ENCODE results near the gene TMEM150A.
A peak's percentile ranks its signal among the peaks of the same experiment; 100 is the strongest.
"Not testable (repeated sequence)": the region's sequence is repeated elsewhere in the genome, so short reads cannot be mapped to it uniquely, and the experiment has no call there.

Gene TMEM150A

GRCh38 chr2:85592299-85592698 is 10.2 kb downstream of the TMEM150A start:
- not testable (repeated sequence) for DNase-seq

- no peak for DNase-seq
Measured at GRCh38 chr2:85591563-85591962, 10.9 kb downstream of the TMEM150A start.

GRCh38 chr2:85590950-85591349 is 11.5 kb downstream of the TMEM150A start:
- DNase-seq, result no peak

GRCh38 chr2:85589982-85590791 is 12.3 kb downstream of the TMEM150A start:
- DNase-seq, result no peak

DNA sequence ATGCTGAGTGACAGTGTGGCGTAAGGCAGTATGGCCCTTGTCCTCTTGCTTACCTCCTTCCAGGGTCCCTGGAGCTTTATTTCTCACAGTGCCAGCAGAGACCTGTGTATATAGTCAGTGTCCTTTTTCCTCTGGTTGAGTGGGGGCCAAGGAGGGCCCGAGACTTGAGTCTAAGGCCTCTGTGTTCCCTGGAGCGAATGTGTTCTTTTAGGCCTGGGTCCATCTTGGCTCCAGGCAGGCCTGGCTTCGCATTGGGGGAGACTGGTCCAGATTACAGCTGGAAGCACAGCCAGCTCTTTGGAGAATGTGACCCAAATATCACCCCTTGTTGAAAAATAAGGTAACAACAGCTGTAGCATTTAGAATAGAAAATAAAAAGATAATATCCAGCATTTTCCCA is 13.3 kb downstream of the TMEM150A start:
- no peak for DNase-seq

DNA sequence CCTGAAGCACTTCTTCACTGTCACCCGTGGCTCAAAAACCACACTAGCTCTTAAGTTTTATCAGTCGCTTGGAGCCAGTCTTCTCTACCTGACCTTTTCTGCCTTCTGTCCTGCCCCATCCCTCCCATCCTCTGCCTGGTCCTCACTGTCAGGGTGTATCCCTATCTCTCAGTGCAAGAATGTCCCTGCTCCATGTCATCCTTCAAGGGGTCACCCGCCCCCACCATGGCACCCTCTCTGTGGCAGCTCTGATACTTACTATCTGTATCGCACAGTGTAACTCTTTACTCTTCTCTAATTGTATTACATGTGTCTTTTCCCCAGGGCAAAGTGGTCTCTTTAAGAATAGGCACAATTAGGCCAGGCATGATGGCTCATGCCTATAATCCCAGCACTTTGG is 13.9 kb downstream of the TMEM150A start:
- DNase-seq, result no peak

GRCh38 chr2:85588236-85588635 is 14.3 kb downstream of the TMEM150A start:
- no peak for DNase-seq

GRCh38 chr2:85585781-85586105 is 16.8 kb downstream of the TMEM150A start:
- DNase-seq, result no peak

DNA sequence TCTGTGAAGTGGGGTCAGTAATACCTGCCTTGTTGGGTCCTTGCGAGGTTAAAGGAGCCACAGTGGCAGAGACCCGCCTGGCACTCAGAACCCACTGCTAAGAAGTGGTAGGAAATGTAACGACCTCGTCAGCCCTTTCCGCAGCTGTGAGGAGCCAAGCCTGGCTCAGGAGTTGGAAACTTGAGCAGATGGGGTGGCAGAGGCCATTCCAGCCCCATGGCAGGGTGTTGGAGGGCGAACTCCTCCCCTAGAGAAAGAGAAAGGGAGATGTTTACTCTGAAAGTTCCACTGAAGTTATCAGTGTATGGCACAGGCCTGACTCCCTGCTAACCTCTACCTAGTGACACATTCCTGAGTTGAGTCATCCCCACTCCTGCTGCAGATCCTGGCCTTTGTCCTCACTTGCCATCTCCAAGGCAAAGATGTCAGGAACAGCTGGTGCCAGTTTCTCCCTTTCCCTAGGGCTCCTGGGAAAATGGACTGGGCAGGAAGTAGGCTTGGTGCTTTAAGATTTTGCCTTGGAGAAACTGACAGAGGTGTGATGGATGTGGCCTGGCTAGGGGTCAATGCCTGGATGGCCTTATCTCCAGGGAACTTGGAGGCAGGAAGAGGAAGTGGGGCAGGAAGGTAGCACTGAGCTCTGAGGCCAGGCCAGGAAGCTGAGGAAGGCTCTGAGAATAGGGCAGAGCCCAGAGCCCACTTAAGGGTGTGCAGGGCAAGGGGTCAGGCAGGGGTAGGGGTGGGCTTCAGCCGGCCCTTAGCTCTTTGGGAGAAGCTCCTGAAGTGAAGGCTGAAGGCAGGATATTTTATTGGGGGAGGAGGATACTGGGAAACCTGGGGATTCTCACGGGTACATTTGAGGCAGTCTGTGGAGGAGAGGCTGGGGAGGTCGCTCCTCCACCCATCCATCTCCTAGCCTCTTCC is 17.4 kb downstream of the TMEM150A start:
- no peak for DNase-seq

DNA sequence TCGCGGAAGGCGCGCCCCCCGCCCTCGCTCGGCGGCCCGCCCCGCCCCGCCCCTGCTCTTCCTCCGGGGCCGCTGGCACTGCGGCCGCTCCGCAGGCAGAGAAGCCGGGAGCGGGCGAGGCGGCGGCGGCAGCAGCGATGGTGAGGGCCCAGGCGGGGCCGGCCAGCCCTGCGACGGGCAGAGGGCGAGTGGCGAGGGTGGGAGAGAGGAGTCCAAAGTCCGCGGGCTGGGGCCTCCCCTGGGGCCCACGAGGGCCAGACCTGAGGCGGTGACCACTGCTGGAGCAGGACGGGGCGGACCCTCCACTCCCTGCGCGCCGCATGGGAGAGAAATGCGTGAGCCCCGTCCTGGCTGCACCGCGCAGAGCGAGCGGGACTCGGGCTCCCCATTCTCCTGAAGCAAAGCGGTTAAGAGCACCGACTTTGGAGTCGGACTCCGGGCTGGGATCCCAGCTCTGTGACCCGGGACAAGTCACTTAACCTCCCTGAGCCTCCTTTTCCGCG is 18.1 kb downstream of the TMEM150A start, which contains the start of gene VAMP5:
Gene VAMP5 (plus strand): TSS at position 78 of the 503 bp plus-strand sequence. CDS start 60 bp downstream, at position 138.
- no peak for DNase-seq

DNA sequence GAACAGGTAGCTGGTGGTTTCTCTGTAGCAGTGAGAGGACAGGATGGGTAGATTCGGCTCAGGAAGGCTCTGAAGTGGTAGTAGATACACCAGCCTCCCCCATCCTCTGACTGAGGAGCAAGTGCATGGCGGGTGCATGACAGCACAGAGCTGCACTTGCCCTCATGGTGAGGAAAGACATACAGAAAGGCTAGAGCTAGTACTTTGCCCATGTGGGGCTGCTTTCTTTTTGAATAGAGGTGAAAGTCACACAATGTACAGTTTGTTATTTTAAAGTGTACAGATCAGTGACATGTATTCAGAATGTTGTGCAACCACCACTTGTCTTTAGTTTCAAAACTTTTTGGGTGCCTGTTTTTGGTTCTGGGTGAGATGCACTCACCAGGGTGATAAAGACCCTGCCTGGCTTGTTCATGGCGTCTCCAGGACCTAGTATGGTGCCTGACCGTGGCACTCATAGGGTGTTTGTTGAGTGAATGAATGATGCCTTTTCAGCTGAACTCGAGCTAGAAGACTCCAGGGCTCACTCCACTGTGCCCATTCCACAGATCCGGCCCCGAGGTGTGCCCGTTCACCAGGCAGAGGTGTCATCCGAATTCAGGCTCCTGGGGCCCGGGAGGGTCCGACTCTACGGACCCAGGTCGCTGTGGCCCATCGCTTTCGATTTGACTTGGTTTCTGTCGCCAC is 18.7 kb downstream of the TMEM150A start:
- DNase-seq, result no peak

DNA sequence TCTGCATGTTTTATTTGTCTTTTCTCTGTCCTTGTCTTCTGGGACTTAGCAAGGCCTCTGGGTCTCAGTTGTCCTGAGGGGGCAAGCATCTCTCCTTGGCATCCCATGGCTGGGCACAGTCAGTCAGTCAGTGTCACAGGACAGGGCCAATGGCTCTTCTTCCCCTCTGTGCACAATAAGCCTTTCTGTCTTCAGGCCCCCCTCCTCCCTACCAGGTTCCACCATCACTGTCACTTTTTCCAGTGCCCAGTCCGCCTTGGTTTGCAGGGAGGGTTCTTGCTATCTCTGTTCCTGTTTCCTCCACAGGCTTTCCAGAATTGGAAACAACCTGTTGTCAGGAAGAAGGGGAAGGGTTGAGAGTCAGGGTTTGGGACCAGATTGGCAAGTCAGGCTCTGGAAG is 20.0 kb downstream of the TMEM150A start:
- no peak for DNase-seq

DNA sequence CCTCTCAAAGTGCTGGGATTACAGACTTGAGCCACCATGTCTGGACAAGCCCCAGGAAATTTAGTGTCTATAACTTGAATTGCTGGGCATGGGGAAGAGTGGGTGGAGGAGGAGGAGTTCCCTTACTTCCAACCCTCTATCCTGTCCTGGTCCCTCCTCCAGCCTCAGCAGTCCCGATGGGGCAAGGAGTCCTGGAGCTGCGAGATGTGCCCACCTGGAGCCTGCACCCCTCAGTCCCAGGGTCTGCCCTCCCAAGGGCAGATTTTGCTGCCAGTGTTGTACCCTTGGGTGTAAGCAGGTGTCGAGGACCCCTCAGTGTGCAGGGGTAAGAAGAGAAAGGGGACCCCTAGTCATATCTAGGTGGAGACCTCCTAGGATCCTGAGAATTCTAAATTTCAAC is 22.3 kb downstream of the TMEM150A start:
- no peak for DNase-seq

DNA sequence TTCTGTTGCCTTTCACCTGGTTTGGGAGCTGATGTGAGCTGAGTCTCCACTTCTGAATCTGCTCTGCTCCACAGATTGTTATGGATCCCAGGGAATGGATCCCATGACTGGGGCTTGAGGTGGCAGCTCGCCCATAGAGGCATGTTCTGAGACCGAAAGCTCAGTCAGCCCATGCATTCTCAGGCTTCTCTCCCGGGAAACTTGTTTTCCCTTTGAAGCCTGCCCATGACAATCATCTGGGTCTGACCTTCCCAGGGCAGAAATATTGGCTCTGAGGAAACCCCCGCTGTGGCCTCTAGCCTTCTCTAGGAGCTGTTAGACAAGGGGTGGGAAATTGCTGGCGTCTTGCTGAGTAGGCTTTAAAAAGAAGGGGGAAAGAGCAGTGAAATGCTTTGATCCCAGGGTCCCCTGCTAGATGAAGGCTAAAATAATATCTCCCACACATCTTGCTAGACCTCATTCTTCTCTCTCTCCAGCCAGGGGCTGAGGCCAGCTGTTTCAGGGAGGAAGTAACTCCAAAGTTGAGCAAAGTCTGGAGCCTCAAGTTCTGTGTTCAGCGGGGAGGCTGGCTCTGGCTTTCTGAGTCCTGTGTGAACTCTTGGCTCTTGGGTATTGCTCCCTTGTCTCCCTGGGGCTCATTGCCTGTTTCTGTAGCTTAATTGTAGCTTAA is 23.1 kb downstream of the TMEM150A start:
- no peak for DNase-seq

- no peak for DNase-seq
Measured at GRCh38 chr2:85578243-85579180, 24.0 kb downstream of the TMEM150A start.

- DNase-seq, result peak; percentile 57
Measured at GRCh38 chr2:85577386-85578242, 24.9 kb downstream of the TMEM150A start, which contains the start of gene VAMP8. TSS of gene VAMP8 (plus strand) at chr2:85577586. CDS start at chr2:85577647, 61 bp downstream.

- no peak for DNase-seq
Measured at GRCh38 chr2:85577063-85577385, 25.5 kb downstream of the TMEM150A start.

DNA sequence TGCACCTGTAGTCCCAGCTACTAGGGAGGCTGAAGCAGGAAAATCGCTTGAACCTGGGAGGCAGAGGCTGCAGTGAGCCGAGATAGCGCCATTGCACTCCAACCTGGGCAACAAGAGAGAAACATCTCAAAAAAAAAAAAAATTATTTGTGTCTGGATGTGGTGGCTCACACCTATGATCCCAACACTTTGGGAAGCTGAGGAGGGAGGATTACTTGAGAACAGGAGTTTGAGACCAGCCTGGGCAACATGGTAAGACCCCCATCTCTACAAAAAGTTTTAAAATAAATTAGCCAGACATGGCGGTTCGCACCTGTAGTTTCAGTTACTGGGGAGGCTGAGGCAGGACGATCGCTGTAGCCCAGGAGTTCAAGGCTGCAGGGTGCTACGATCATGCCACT is 26.8 kb downstream of the TMEM150A start:
- DNase-seq, result no peak

DNA sequence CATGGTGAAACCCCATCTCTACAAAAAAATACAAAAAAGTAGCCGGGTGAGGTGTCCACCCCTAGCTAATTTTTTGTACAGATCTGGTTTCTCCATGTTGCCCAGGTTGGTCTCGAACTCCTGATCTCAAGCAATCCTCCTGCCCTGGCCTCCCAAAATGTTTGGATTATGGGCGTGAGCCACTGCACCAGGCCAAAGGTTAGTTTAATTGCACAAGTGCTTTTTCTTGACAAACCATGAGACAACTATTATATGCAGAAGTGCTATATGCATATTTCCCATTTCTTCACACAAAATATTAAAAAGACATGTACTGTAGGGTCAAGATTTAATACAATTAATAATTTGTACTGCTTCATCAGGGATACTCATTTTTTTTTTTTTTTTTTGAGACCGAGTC is 36.2 kb downstream of the TMEM150A start:
- no peak for DNase-seq

DNA sequence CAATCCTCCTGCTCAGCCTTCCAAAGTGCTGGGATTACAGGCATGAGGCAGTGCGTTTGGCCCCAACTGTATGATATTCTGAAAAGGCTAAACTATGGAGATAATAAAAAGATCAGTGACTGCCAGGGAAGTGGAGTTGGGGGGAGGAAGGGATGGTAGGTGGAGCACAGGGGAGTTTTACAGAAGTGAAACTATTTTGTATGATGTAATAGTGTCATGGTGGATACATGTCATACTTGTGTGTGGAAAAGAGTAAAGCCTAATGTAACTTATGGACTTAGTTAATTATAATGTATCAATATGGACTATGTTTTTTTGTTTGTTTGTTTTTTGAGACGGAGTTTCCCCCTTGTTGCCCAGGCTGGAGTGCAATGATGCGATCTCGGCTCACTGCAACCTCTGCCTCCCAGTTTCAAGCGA is 38.3 kb downstream of the TMEM150A start:
- DNase-seq, result no peak

Measured in stimulated activated CD4-positive, alpha-beta T cell treated with anti-CD3 and anti-CD28 coated beads, Interleukin-12 subunit alpha, Interleukin-12 subunit beta, amount 100 ng/mL, for 4 hours (primary cell).